HEK293 (cell line): ENCODE results near the gene PPP3R2.

Source experiments
- ZNF274 ChIP-seq, 2 experiments: fragments of 200-500 bp in 1 of 2; fragments of 450-650 bp in 1 of 2; sonication (Bioruptor generic) in 1 of 2; formaldehyde crosslinking in 1 of 2; IDR thresholded peaks; 2 replicates each; pipeline versions ENCODE4 v1.5.1 to v1.6.1; 2014 to 2016; ENCODE audit warnings: borderline replicate concordance in 1 of 2, inconsistent platforms in 1 of 2, low read length in 1 of 2, missing biosample characterization in 1 of 2, missing genetic modification characterization in 1 of 2
- ZNF837 ChIP-seq: fragments of 450-650 bp; formaldehyde crosslinking; IDR thresholded peaks from 2 replicates; pipeline ENCODE4 v1.5.1; 2016; ENCODE audit warnings: missing biosample characterization, missing genetic modification characterization
- TF ChIP-seq, protein P1 (sequence below): fragments of 450-650 bp; formaldehyde crosslinking; IDR thresholded peaks from 2 replicates; pipeline ENCODE4 v1.5.1; 2016; ENCODE audit warnings: missing biosample characterization, missing genetic modification characterization

DNA sequence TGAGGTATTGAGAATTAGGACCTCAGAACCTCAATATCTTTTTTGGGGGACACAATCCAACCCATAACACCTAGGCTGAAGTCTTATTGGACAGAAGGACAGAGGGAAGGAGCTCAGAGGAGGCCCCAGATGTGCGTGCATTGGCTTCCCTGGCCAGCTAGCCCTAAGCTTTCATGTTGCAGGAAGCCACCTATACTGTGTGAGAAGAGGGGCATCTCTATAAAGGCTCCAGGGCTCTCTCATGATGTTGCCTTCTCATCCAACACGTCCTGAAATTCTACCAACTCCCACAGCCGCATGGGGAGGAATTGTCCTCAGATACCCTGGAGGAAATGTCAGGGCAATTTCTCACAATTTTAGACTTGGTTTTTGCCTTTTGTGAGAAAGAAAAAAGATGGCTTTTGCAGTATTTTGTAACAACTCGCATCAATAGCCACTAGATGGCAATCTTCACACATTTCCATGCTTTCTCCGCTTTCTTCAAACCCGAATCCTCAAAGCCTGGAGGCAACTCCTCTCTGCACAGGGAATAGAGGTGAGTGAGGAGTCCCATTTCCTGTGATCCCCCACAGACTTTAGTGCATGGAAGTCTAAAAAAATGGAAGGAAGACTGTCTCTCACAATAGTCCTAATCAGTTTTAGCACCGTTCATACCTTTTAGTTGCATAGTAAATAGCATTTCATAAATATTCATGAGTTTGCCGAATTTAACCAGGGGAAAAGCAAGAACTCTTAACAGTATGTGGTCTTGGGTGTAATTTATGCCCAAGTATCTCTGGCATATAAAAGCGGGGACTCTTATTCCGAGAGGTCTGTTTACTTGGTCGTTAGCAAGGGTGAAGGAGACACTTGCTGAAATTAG is 7.4 kb upstream of the PPP3R2 start:
- no peak for TF ChIP-seq ZNF837
- no peak for TF ChIP-seq ZNF274 (IDR thresholded peaks at IDR 0.05; ENCODE audit: low read length)
- no peak for TF ChIP-seq ZNF274 (tag by site-specific recombination; IDR thresholded peaks at IDR 0.05; ENCODE audit: borderline replicate concordance)
- TF ChIP-seq, protein P1, sequence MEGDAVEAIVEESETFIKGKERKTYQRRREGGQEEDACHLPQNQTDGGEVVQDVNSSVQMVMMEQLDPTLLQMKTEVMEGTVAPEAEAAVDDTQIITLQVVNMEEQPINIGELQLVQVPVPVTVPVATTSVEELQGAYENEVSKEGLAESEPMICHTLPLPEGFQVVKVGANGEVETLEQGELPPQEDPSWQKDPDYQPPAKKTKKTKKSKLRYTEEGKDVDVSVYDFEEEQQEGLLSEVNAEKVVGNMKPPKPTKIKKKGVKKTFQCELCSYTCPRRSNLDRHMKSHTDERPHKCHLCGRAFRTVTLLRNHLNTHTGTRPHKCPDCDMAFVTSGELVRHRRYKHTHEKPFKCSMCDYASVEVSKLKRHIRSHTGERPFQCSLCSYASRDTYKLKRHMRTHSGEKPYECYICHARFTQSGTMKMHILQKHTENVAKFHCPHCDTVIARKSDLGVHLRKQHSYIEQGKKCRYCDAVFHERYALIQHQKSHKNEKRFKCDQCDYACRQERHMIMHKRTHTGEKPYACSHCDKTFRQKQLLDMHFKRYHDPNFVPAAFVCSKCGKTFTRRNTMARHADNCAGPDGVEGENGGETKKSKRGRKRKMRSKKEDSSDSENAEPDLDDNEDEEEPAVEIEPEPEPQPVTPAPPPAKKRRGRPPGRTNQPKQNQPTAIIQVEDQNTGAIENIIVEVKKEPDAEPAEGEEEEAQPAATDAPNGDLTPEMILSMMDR (tag by site-specific recombination): no peak
